ENCODE data around the gene CATSPERE.
"Not testable (repeated sequence)": the region's sequence is repeated elsewhere in the genome, so short reads cannot be mapped to it uniquely, and the experiment has no call there.

CATSPERE gene

GRCh38 chr1:244652623-244653438 is 191.8 kb downstream of the CATSPERE start, which contains the start of gene DESI2:
Gene DESI2, plus strand, starts transcription at chr1:244653126. Its CDS starts 188 bp downstream, at chr1:244653314.
- peaks cover 2% of the 10 kb centered on the region for H3K36me3 Mint-ChIP-seq (ENCODE audit: insufficient read depth)
- no peaks in the 10 kb centered on the region for H3K27me3 Mint-ChIP-seq
- DNase-seq (ENCODE audit: low spot score in 2 of 2): peak; percentile 90 to 97
- ATAC-seq (replicated peaks; ENCODE audit: extremely low read depth, poor library complexity, severe bottlenecking): peak; percentile 94
- H3K4me1 Mint-ChIP-seq: peaks cover 20% of the 10 kb centered on the region
- H3K9me3 Mint-ChIP-seq: no peaks in the 10 kb centered on the region
- no peak within 1 kb of the TSS for H3K4me3 Mint-ChIP-seq
- no peak within 1 kb of the TSS for H3K27ac Mint-ChIP-seq (ENCODE audit: low read depth)

- H3K4me3 Mint-ChIP-seq: no peak overlapping the region
- no peak for ATAC-seq (replicated peaks; ENCODE audit: extremely low read depth, poor library complexity, severe bottlenecking)
- peaks cover 5% of the 10 kb centered on the region for H3K36me3 Mint-ChIP-seq (ENCODE audit: insufficient read depth)
- peaks cover 27% of the 10 kb centered on the region for H3K4me1 Mint-ChIP-seq
- H3K27ac Mint-ChIP-seq (ENCODE audit: low read depth): no peak overlapping the region
- no peaks in the 10 kb centered on the region for H3K9me3 Mint-ChIP-seq
- DNase-seq (ENCODE audit: low spot score in 2 of 2): no peak
- no peaks in the 10 kb centered on the region for H3K27me3 Mint-ChIP-seq
These were observed 192.5 kb downstream of the CATSPERE start for GRCh38 chr1:244653439-244654107.

- Mint-ChIP-seq H3K4me3 (no peak overlapping the region), H3K4me1 (peaks cover 35% of the 10 kb centered on the region), H3K27me3 (no peaks in the 10 kb centered on the region), H3K36me3 (ENCODE audit: insufficient read depth) (peaks cover 5% of the 10 kb centered on the region), H3K9me3 (no peaks in the 10 kb centered on the region), H3K27ac (ENCODE audit: low read depth) (no peak overlapping the region)
- no peak for ATAC-seq (replicated peaks; ENCODE audit: extremely low read depth, poor library complexity, severe bottlenecking)
- DNase-seq (ENCODE audit: low spot score in 2 of 2): no peak
These were observed 193.3 kb downstream of the CATSPERE start for GRCh38 chr1:244654108-244655038.

GRCh38 chr1:244655186-244655585 is 194.1 kb downstream of the CATSPERE start:
- no peak for ATAC-seq (replicated peaks; ENCODE audit: extremely low read depth, poor library complexity, severe bottlenecking)
- Mint-ChIP-seq H3K27me3 (no peaks in the 10 kb centered on the region), H3K27ac (ENCODE audit: low read depth) (no peak overlapping the region), H3K4me3 (no peak overlapping the region), H3K9me3 (no peaks in the 10 kb centered on the region), H3K36me3 (ENCODE audit: insufficient read depth) (peaks cover 9% of the 10 kb centered on the region), H3K4me1 (peaks cover 37% of the 10 kb centered on the region)
- DNase-seq (ENCODE audit: low spot score in 2 of 2): no peak

- ATAC-seq (replicated peaks; ENCODE audit: extremely low read depth, poor library complexity, severe bottlenecking) (no peak), DNase-seq (ENCODE audit: low spot score in 2 of 2) (no peak)
- Mint-ChIP-seq H3K9me3 (no peaks in the 10 kb centered on the region), H3K4me3 (no peak overlapping the region), H3K4me1 (peaks cover 31% of the 10 kb centered on the region), H3K27ac (ENCODE audit: low read depth) (peak overlapping the region; percentile 24), H3K36me3 (ENCODE audit: insufficient read depth) (peaks cover 10% of the 10 kb centered on the region), H3K27me3 (no peaks in the 10 kb centered on the region)
These were observed 196.3 kb downstream of the CATSPERE start for GRCh38 chr1:244657421-244657820.

- Mint-ChIP-seq H3K4me3 (no peak overlapping the region), H3K27me3 (no peaks in the 10 kb centered on the region)
These were observed 198.6 kb downstream of the CATSPERE start for GRCh38 chr1:244659694-244660093.

GRCh38 chr1:244660595-244660994 is 199.5 kb downstream of the CATSPERE start:
- H3K27ac Mint-ChIP-seq (ENCODE audit: low read depth): no peak overlapping the region
- no peak for ATAC-seq (replicated peaks; ENCODE audit: extremely low read depth, poor library complexity, severe bottlenecking)
- H3K4me3 Mint-ChIP-seq: no peak overlapping the region
- no peaks in the 10 kb centered on the region for H3K9me3 Mint-ChIP-seq
- peaks cover 42% of the 10 kb centered on the region for H3K4me1 Mint-ChIP-seq
- no peaks in the 10 kb centered on the region for H3K27me3 Mint-ChIP-seq
- DNase-seq (ENCODE audit: low spot score in 2 of 2): no peak
- H3K36me3 Mint-ChIP-seq (ENCODE audit: insufficient read depth): peaks cover 10% of the 10 kb centered on the region

More at GRCh38 chr1:244659694-244660093, 198.6 kb downstream of the CATSPERE start:
- Mint-ChIP-seq H3K9me3 (no peaks in the 10 kb centered on the region), H3K27ac (ENCODE audit: low read depth) (no peak overlapping the region), H3K36me3 (ENCODE audit: insufficient read depth) (peaks cover 10% of the 10 kb centered on the region), H3K4me1 (peaks cover 42% of the 10 kb centered on the region)
- no peak for DNase-seq (ENCODE audit: low spot score in 2 of 2)
- ATAC-seq (replicated peaks; ENCODE audit: extremely low read depth, poor library complexity, severe bottlenecking): no peak

- not testable (repeated sequence) for H3K27ac Mint-ChIP-seq (ENCODE audit: low read depth)
These were observed 200.7 kb downstream of the CATSPERE start for GRCh38 chr1:244661569-244662312.

GRCh38 chr1:244662599-244662998 is 201.5 kb downstream of the CATSPERE start:
- H3K27me3 Mint-ChIP-seq: no peaks in the 10 kb centered on the region
- H3K27ac Mint-ChIP-seq (ENCODE audit: low read depth): no peak overlapping the region
- H3K9me3 Mint-ChIP-seq: no peaks in the 10 kb centered on the region
- H3K36me3 Mint-ChIP-seq (ENCODE audit: insufficient read depth): peaks cover 8% of the 10 kb centered on the region
- H3K4me1 Mint-ChIP-seq: peaks cover 34% of the 10 kb centered on the region
- DNase-seq (ENCODE audit: low spot score in 2 of 2) (no peak), ATAC-seq (replicated peaks; ENCODE audit: extremely low read depth, poor library complexity, severe bottlenecking) (no peak)
- no peak overlapping the region for H3K4me3 Mint-ChIP-seq

More at GRCh38 chr1:244661569-244662312, 200.7 kb downstream of the CATSPERE start:
- not testable (repeated sequence) for H3K9me3 Mint-ChIP-seq; ATAC-seq (replicated peaks; ENCODE audit: extremely low read depth, poor library complexity, severe bottlenecking); H3K36me3 Mint-ChIP-seq (ENCODE audit: insufficient read depth); H3K4me3 Mint-ChIP-seq; H3K27me3 Mint-ChIP-seq; DNase-seq (ENCODE audit: low spot score in 2 of 2)
- peaks cover 42% of the 10 kb centered on the region for H3K4me1 Mint-ChIP-seq

- Mint-ChIP-seq H3K9me3 (no peaks in the 10 kb centered on the region), H3K4me1 (peaks cover 23% of the 10 kb centered on the region), H3K36me3 (ENCODE audit: insufficient read depth) (peaks cover 6% of the 10 kb centered on the region), H3K4me3 (no peak overlapping the region), H3K27me3 (no peaks in the 10 kb centered on the region), H3K27ac (ENCODE audit: low read depth) (peak overlapping the region; percentile 22)
- no peak for ATAC-seq (replicated peaks; ENCODE audit: extremely low read depth, poor library complexity, severe bottlenecking)
- DNase-seq (ENCODE audit: low spot score in 2 of 2): no peak
These were observed 203.3 kb downstream of the CATSPERE start for GRCh38 chr1:244664353-244664752.

- peak; percentile 62 for ATAC-seq (replicated peaks; ENCODE audit: extremely low read depth, poor library complexity, severe bottlenecking)
- Mint-ChIP-seq H3K36me3 (ENCODE audit: insufficient read depth) (no peaks in the 10 kb centered on the region), H3K9me3 (no peaks in the 10 kb centered on the region), H3K27me3 (no peaks in the 10 kb centered on the region), H3K27ac (ENCODE audit: low read depth) (no peak overlapping the region), H3K4me1 (peaks cover 24% of the 10 kb centered on the region), H3K4me3 (no peak overlapping the region)
- no peak for DNase-seq (ENCODE audit: low spot score in 2 of 2)
These were observed 204.7 kb downstream of the CATSPERE start for GRCh38 chr1:244665771-244666217.
